Measurements from ENCODE around the gene A1BG. TPM values are rescaled to one million over a fixed set of nuclear protein-coding genes. Genes with fewer than 3 reads are reported as not detected.
A peak's percentile ranks its signal among the peaks of the same experiment; 100 is the strongest.

A1BG gene
- total RNA-seq, 1 donor from 2014 or later: 11.8 TPM

DNA sequence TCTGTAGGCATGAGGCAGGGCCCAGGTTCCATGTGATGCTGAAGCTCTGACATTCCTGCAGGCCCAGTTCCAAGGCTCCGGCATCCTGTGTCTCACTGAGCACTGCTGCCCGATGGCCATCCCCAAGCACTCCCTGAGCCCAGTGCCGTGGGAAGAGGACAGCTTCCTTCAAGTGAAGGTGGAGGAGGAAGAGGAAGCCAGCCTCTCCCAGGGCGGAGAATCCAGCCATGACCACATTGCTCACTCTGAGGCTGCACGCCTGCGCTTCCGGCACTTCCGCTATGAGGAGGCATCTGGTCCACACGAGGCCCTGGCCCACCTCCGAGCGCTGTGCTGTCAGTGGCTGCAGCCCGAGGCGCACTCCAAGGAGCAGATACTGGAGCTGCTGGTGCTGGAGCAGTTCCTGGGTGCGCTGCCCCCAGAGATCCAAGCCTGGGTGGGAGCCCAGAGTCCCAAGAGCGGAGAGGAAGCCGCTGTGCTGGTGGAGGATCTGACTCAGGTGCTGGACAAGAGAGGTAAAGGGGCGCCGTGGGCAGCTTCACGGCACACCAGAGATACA is 18.5 kb downstream of the A1BG start:
- Mint-ChIP-seq H3K27ac (no peak overlapping the region), H3K4me3 (ENCODE audit: low read depth) (no peak overlapping the region), H3K36me3 (ENCODE audit: low read depth) (peaks cover 49% of the 10 kb centered on the region), H3K9me3 (peaks cover 7% of the 10 kb centered on the region), H3K27me3 (ENCODE audit: low read depth) (no peaks in the 10 kb centered on the region), H3K4me1 (ENCODE audit: low read depth) (peaks cover 2% of the 10 kb centered on the region)
- intact Hi-C loops (cut with micrococcal nuclease): no loop called here
- DNase-seq (ENCODE audit: low spot score): no peak

DNA sequence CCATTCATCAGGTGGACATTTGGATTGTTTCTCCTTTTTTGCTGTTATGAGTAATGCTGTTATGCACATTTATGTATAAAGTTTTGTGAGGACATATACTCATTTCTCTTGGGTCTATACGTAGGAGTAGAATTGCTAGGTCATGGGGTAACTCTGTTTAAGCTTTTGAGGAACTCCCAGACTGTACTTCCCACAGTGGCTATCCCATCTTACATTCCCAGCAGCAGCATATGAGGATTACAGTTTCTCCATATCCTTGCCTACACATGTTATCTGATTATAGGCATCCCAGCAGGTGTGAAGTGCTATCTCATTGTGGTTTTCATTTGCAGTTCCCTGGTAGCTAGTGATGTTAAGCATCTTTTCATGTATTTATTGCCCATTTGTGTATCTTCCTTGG is 20.6 kb downstream of the A1BG start:
- intact Hi-C loops (cut with micrococcal nuclease): no loop called here
- Mint-ChIP-seq H3K36me3 (ENCODE audit: low read depth) (peaks cover 30% of the 10 kb centered on the region), H3K9me3 (no peaks in the 10 kb centered on the region), H3K27ac (no peak overlapping the region), H3K4me3 (ENCODE audit: low read depth) (no peak overlapping the region), H3K4me1 (ENCODE audit: low read depth) (peaks cover 2% of the 10 kb centered on the region), H3K27me3 (ENCODE audit: low read depth) (no peaks in the 10 kb centered on the region)
- DNase-seq (ENCODE audit: low spot score): no peak

DNA sequence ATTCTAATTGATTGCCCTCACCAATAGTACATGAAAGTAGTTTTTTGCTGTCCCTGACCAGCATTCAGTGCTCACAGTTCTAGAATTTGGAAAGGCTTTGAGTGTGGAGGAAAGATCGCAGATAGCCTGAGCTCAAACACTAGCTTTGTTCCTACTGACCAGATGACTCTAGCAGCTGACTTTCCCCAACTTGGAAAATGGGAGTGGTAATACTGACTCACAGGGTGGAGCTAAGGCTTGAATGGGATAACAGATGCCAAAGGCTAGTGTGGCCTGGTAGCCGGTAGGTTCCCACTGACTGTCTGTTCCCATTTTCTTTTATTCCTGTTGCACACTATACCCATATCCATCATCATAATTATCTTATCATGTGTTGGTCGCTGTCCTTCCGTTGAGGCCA is 22.8 kb downstream of the A1BG start:
- H3K4me1 Mint-ChIP-seq (ENCODE audit: low read depth): peaks cover 2% of the 10 kb centered on the region
- intact Hi-C loops (cut with micrococcal nuclease): no loop called here
- H3K4me3 Mint-ChIP-seq (ENCODE audit: low read depth): no peak overlapping the region
- no peaks in the 10 kb centered on the region for H3K27me3 Mint-ChIP-seq (ENCODE audit: low read depth)
- H3K36me3 Mint-ChIP-seq (ENCODE audit: low read depth): peaks cover 13% of the 10 kb centered on the region
- H3K27ac Mint-ChIP-seq: no peak overlapping the region
- DNase-seq (ENCODE audit: low spot score): no peak
- H3K9me3 Mint-ChIP-seq: no peaks in the 10 kb centered on the region

GRCh38 chr19:58328999-58329398 is 24.3 kb downstream of the A1BG start:
- Mint-ChIP-seq H3K36me3 (ENCODE audit: low read depth) (peaks cover 3% of the 10 kb centered on the region), H3K27me3 (ENCODE audit: low read depth) (no peaks in the 10 kb centered on the region), H3K4me1 (ENCODE audit: low read depth) (peaks cover 2% of the 10 kb centered on the region), H3K27ac (no peak overlapping the region), H3K9me3 (no peaks in the 10 kb centered on the region), H3K4me3 (ENCODE audit: low read depth) (no peak overlapping the region)
- intact Hi-C loops (cut with micrococcal nuclease): loop anchor here (5.0 kb wide), 1 partner anchor 73 kb away; no protein-coding TSS in a partner anchor
- DNase-seq (ENCODE audit: low spot score): no peak

DNA sequence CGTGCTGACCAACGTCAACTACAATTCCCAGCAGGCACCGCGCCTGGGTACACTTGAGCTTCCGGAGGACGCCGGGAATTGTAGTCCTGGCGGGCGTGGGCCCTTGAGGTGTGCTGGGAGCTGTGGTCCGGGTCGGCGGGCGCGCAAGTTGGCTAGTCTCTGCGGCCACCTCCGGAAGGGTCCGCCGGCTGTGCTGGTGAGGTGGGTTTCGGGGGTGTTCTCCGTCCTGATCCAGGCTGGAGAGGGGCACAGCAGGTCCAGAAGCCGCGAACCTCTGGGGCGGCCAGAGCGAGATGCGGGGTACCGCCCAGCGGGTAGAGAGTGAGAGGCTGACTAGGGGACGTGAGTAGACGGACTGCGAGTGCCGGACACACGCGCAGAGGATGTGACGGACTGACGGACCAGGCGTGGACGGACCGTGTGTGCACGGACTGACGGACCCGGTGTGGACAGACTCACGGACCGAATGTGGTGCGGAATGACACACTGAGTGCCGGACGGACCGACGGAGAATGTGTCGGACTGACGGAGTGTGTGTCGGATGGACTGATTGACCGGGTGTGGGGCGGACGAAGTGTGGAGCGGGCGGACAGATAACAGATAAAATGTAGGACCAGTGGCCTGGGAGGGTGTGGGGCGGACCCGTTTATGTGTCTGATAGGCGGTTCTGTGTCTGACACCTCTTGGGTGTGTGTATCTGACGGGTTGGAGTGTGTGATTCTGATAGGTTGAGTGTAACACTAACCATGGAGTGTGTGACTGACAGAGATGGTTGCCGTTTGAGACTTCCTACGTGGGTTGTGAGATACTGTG is 26.2 kb downstream of the A1BG start, which contains the start of gene ZSCAN22:
ZSCAN22 (plus strand) TSS at position 81 of the 813 bp plus-strand sequence. CDS start 7,809 bp downstream, outside the sequence.
- H3K36me3 Mint-ChIP-seq (ENCODE audit: low read depth): no peaks in the 10 kb centered on the region
- H3K4me1 Mint-ChIP-seq (ENCODE audit: low read depth): peaks cover 2% of the 10 kb centered on the region
- intact Hi-C loops (cut with micrococcal nuclease): loop anchor here (1.0 to 5.0 kb wide), 6 partner anchors 20 to 145 kb away; partner anchors contain the start of genes ERVK3-1, ZNF8 and ZNF837
- no peak within 1 kb of the TSS for H3K27ac Mint-ChIP-seq
- H3K4me3 Mint-ChIP-seq (ENCODE audit: low read depth): no peak within 1 kb of the TSS
- H3K27me3 Mint-ChIP-seq (ENCODE audit: low read depth): no peaks in the 10 kb centered on the region
- no peaks in the 10 kb centered on the region for H3K9me3 Mint-ChIP-seq
- DNase-seq (ENCODE audit: low spot score): peak; percentile 86

DNA sequence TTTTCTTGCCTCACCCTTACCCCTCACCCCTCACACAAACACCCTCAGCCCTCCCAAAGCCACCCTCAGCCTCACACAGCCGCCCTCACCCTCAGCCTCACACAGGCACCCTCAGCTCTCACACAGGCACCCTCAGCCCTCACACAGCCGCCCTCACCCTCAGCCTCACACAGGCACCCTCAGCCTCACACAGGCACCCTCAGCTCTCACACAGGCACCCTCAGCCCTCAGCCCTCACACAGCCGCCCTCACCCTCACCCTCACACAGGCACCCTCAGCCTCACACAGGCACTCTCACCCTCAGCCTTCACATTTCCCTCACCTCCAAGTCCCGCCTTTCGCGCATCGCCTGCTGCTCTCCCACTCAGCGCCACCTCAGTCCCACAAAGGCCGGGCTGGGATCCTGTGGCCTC is 26.8 kb downstream of the A1BG start:
- intact Hi-C loops (cut with micrococcal nuclease): loop anchor here (1.0 to 5.0 kb wide), 4 partner anchors 21 to 144 kb away; partner anchors contain the start of genes ERVK3-1 and ZNF837
- DNase-seq (ENCODE audit: low spot score): no peak
- no peak overlapping the region for H3K4me3 Mint-ChIP-seq (ENCODE audit: low read depth)
- H3K27me3 Mint-ChIP-seq (ENCODE audit: low read depth): no peaks in the 10 kb centered on the region
- peaks cover 2% of the 10 kb centered on the region for H3K4me1 Mint-ChIP-seq (ENCODE audit: low read depth)
- H3K36me3 Mint-ChIP-seq (ENCODE audit: low read depth): no peaks in the 10 kb centered on the region
- H3K9me3 Mint-ChIP-seq: no peaks in the 10 kb centered on the region
- H3K27ac Mint-ChIP-seq: no peak overlapping the region

GRCh38 chr19:58325311-58326022 is 27.8 kb downstream of the A1BG start:
- no peaks in the 10 kb centered on the region for H3K27me3 Mint-ChIP-seq (ENCODE audit: low read depth)
- intact Hi-C loops (cut with micrococcal nuclease): loop anchor here (1.0 to 5.0 kb wide), 4 partner anchors 20 to 143 kb away; partner anchors contain the start of genes ERVK3-1 and ZNF837
- H3K4me3 Mint-ChIP-seq (ENCODE audit: low read depth): no peak overlapping the region
- no peak for DNase-seq (ENCODE audit: low spot score)
- no peaks in the 10 kb centered on the region for H3K36me3 Mint-ChIP-seq (ENCODE audit: low read depth)
- H3K27ac Mint-ChIP-seq: no peak overlapping the region
- H3K4me1 Mint-ChIP-seq (ENCODE audit: low read depth): peaks cover 2% of the 10 kb centered on the region
- no peaks in the 10 kb centered on the region for H3K9me3 Mint-ChIP-seq

DNA sequence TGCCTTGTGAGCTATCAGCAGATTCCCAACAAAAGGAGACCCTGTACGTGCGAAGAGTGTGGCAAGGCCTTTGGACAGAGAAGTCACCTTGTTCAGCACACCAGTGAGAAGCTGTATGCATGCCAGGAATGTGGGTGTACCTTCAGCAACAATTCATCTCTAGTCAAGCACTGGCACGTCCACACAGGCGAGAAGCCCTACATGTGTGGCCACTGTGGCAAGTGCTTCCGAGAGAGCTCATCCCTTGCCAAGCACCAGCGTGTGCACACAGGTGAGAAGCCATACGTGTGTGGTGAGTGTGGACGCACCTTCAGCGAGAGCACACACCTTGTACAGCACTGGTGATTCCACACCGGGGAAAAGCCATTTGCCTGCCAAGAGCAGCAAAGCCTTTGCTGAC is 34.1 kb downstream of the A1BG start:
- no peaks in the 10 kb centered on the region for H3K27me3 Mint-ChIP-seq (ENCODE audit: low read depth)
- no peak overlapping the region for H3K27ac Mint-ChIP-seq
- DNase-seq (ENCODE audit: low spot score): no peak
- peaks cover 25% of the 10 kb centered on the region for H3K36me3 Mint-ChIP-seq (ENCODE audit: low read depth)
- no peak overlapping the region for H3K4me3 Mint-ChIP-seq (ENCODE audit: low read depth)
- no peaks in the 10 kb centered on the region for H3K4me1 Mint-ChIP-seq (ENCODE audit: low read depth)
- no peaks in the 10 kb centered on the region for H3K9me3 Mint-ChIP-seq
- intact Hi-C loops (cut with micrococcal nuclease): no loop called here

GRCh38 chr19:58318297-58318696 is 35.0 kb downstream of the A1BG start:
- intact Hi-C loops (cut with micrococcal nuclease): no loop called here
- Mint-ChIP-seq H3K9me3 (no peaks in the 10 kb centered on the region), H3K36me3 (ENCODE audit: low read depth) (peaks cover 34% of the 10 kb centered on the region), H3K4me1 (ENCODE audit: low read depth) (no peaks in the 10 kb centered on the region), H3K27me3 (ENCODE audit: low read depth) (no peaks in the 10 kb centered on the region), H3K4me3 (ENCODE audit: low read depth) (no peak overlapping the region), H3K27ac (no peak overlapping the region)
- no peak for DNase-seq (ENCODE audit: low spot score)

DNA sequence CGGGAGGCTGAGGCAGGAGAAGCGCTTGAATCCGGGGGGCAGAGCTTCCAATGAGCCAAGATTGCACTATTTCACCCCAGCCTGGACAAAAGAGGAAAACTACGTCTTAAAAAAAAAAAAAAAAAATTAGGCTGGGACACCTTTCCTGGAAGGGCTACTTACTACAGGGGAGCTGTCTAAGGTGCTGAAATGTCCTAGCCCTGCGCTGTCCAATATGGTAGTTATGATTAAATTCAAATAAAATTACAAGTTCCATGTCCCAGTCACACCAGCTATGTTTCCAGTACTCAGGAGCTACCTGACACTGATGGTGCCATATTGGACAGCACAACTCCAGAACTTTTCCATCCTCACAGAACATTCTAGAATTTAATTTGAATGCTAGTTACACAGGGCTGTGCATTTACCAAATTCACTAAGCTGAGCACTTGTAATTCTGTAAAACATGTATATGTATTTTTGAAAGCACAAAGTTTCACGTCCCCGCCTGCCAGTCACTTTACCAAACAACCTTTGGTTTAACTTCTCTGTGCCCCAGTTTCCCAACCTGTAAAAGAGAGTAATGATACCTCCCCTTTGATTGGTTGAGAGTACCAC is 35.7 kb downstream of the A1BG start:
- intact Hi-C loops (cut with micrococcal nuclease): no loop called here
- Mint-ChIP-seq H3K27ac (no peak overlapping the region), H3K27me3 (ENCODE audit: low read depth) (no peaks in the 10 kb centered on the region), H3K36me3 (ENCODE audit: low read depth) (peaks cover 41% of the 10 kb centered on the region), H3K4me3 (ENCODE audit: low read depth) (no peak overlapping the region), H3K4me1 (ENCODE audit: low read depth) (no peaks in the 10 kb centered on the region), H3K9me3 (no peaks in the 10 kb centered on the region)
- DNase-seq (ENCODE audit: low spot score): no peak

GRCh38 chr19:58315580-58315979 is 37.7 kb downstream of the A1BG start:
- no peak for DNase-seq (ENCODE audit: low spot score)
- intact Hi-C loops (cut with micrococcal nuclease): no loop called here
- peaks cover 60% of the 10 kb centered on the region for H3K36me3 Mint-ChIP-seq (ENCODE audit: low read depth)
- H3K27ac Mint-ChIP-seq: no peak overlapping the region
- H3K27me3 Mint-ChIP-seq (ENCODE audit: low read depth): no peaks in the 10 kb centered on the region
- no peak overlapping the region for H3K4me3 Mint-ChIP-seq (ENCODE audit: low read depth)
- H3K4me1 Mint-ChIP-seq (ENCODE audit: low read depth): peaks cover 3% of the 10 kb centered on the region
- H3K9me3 Mint-ChIP-seq: no peaks in the 10 kb centered on the region

- H3K27me3 Mint-ChIP-seq (ENCODE audit: low read depth): no peaks in the 10 kb centered on the region
- H3K27ac Mint-ChIP-seq: no peak overlapping the region
- H3K4me3 Mint-ChIP-seq (ENCODE audit: low read depth): no peak overlapping the region
- intact Hi-C loops (cut with micrococcal nuclease): no loop called here
- peaks cover 95% of the 10 kb centered on the region for H3K36me3 Mint-ChIP-seq (ENCODE audit: low read depth)
- peaks cover 24% of the 10 kb centered on the region for H3K4me1 Mint-ChIP-seq (ENCODE audit: low read depth)
- DNase-seq (ENCODE audit: low spot score): no peak
- peaks cover 8% of the 10 kb centered on the region for H3K9me3 Mint-ChIP-seq
Observed at GRCh38 chr19:58311345-58311865, 41.9 kb downstream of the A1BG start.

Measured in activated T-helper 2 cell treated with anti-CD3 and anti-CD28 coated beads, Interferon-gamma antibody, Interleukin-2, Interleukin-4, amounts not matched to agents 10 μg/mL and 5 μg/mL and 100 μg/mL, durations not matched to agents 14 hours and 24 hours and 36 hours (primary cell).